Smooth muscle cell (in vitro differentiated cells): ENCODE data around the gene C18orf63. TPM values are rescaled to one million over a fixed set of nuclear protein-coding genes. Genes with fewer than 3 reads are reported as not detected.

ENCODE experiments used
- DNase-seq: peaks from one replicate; lab custom pipeline; 2025; ENCODE audit not compliant: unreplicated experiment; lab: John Stamatoyannopoulos, UW
- H2AFZ ChIP-seq: fragments of 200-600 bp; sonication (generic); 2 replicates; pipeline ENCODE4 v1.6.0; 2016; ENCODE audit warnings: antibody characterized with exemption, low read depth, mild to moderate bottlenecking
- H3F3A ChIP-seq: fragments of 200-600 bp; sonication (generic); 2 replicates; pipeline ENCODE4 v1.6.0; 2017; ENCODE audit warnings: antibody characterized with exemption, low read depth
- H3K27ac ChIP-seq: fragments of 200-600 bp; sonication (generic); 2 replicates; pipeline ENCODE4 v1.5.1; 2016; ENCODE audit warnings: low read depth, mild to moderate bottlenecking
- H3K27me3 ChIP-seq: fragments of 200-600 bp; sonication (generic); 2 replicates; pipeline ENCODE4 v1.6.1; 2016; ENCODE audit warnings: low read depth, mild to moderate bottlenecking
- H3K36me3 ChIP-seq: fragments of 200-600 bp; sonication (generic); 2 replicates; pipeline ENCODE4 v1.5.1; 2016; ENCODE audit warnings: low read depth
- H3K4me1 ChIP-seq: fragments of 200-600 bp; sonication (generic); 2 replicates; pipeline ENCODE4 v1.5.1; 2016; ENCODE audit warnings: low read depth
- H3K4me2 ChIP-seq: fragments of 200-600 bp; sonication (generic); 2 replicates; pipeline ENCODE4 v1.6.0; 2016; ENCODE audit warnings: mild to moderate bottlenecking
- H3K4me3 ChIP-seq: fragments of 200-600 bp; sonication (generic); 2 replicates; pipeline ENCODE4 v1.5.1; 2016; ENCODE audit warnings: mild to moderate bottlenecking
- H3K79me2 ChIP-seq: fragments of 200-600 bp; sonication (generic); 2 replicates; pipeline ENCODE4 v1.6.0; 2016; ENCODE audit warnings: low read depth, mild to moderate bottlenecking
- H3K9ac ChIP-seq: fragments of 200-600 bp; sonication (generic); 2 replicates; pipeline ENCODE4 v1.6.0; 2016; ENCODE audit warnings: low read depth
- H3K9me3 ChIP-seq: fragments of 200-600 bp; sonication (generic); replicated peaks from 2 replicates; pipeline ENCODE4 v1.5.1; 2016; ENCODE audit warnings: low read depth
- H4K20me1 ChIP-seq: fragments of 200-600 bp; sonication (generic); 2 replicates; pipeline ENCODE4 v1.6.0; 2016; ENCODE audit warnings: low read depth
- CTCF ChIP-seq: fragments of 200-600 bp; sonication (generic); IDR thresholded peaks from 2 replicates; pipeline ENCODE4 v1.5.1; 2017; ENCODE audit warnings: borderline replicate concordance, mild to moderate bottlenecking, antibody characterized with exemption; ENCODE audit not compliant: insufficient read depth, poor library complexity, severe bottlenecking
- WGBS: methylation state at CpG from one replicate; pipeline ENCODE4 v1.1.7; 2016; ENCODE audit warnings: low lambda C conversion rate; 5-methylcytosine and 5-hydroxymethylcytosine counted together
- polyA plus RNA-seq: library from polyadenylated mRNA; unstranded; fragments of >200 nt; fragmentation: Nextera tagmentation; extraction: Ambion mirVana; gene quantifications from 2 replicates; pipeline ENCODE4 v1.2.1, GENCODE V29; 2016
- total RNA-seq: library from RNA; depleted of rRNA; stranded (reverse); fragments of >200 nt; gene quantifications from 2 replicates; pipeline ENCODE4 v1.2.3, GENCODE V29; 2014

The C18orf63 gene
- total and polyA plus RNA-seq, 2 experiments from 2014 or later: not detected

- no peak overlapping the region for H3K9ac ChIP-seq
- H3K27ac ChIP-seq: no peak overlapping the region
- no peaks in the 10 kb centered on the region for H3K79me2 ChIP-seq
- DNase-seq: no peak
- no peaks in the 10 kb centered on the region for H4K20me1 ChIP-seq
- 65% methylated on average over 5 of the region's 5 CpGs for WGBS
- H2AFZ ChIP-seq: no peak overlapping the region
- no peaks in the 10 kb centered on the region for H3F3A ChIP-seq
- H3K4me3 ChIP-seq: no peak overlapping the region
- no peaks in the 10 kb centered on the region for H3K4me1 ChIP-seq
- H3K27me3 ChIP-seq: no peaks in the 10 kb centered on the region
- TF ChIP-seq CTCF: no peak
- no peaks in the 10 kb centered on the region for H3K36me3 ChIP-seq
- H3K9me3 ChIP-seq: no peaks in the 10 kb centered on the region
- no peak overlapping the region for H3K4me2 ChIP-seq
These were observed 21.7 kb downstream of the C18orf63 start for GRCh38 chr18:74337155-74337911.

DNA sequence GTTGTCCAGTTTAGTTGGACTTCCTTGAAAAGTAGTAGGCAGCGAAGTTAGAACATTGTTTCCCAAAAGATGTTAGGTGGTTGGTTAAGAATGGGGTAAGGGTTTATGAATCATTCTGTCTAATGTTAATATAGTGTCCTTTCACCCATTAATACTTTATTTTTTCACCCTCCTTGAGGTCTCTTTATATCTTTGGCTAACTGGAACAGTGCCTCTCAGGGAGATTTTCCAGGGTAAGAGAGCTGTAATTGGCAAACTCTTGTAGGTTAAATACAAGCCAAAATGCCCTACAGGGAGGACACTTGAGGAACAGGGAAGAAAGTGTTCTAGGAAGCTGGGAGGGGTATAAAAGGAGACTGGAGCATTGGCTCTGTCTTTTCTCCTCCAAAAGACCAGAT is 22.3 kb downstream of the C18orf63 start:
- no peaks in the 10 kb centered on the region for H3K27me3 ChIP-seq
- TF ChIP-seq CTCF: no peak
- H3K27ac ChIP-seq: no peak overlapping the region
- H4K20me1 ChIP-seq: no peaks in the 10 kb centered on the region
- H3K4me1 ChIP-seq: no peaks in the 10 kb centered on the region
- H3F3A ChIP-seq: no peaks in the 10 kb centered on the region
- no peaks in the 10 kb centered on the region for H3K36me3 ChIP-seq
- H2AFZ ChIP-seq: no peak overlapping the region
- WGBS: 97% methylated on average over 1 of the region's 1 CpG
- no peak overlapping the region for H3K9ac ChIP-seq
- DNase-seq: no peak
- H3K4me3 ChIP-seq: no peak overlapping the region
- no peaks in the 10 kb centered on the region for H3K79me2 ChIP-seq
- H3K9me3 ChIP-seq: no peaks in the 10 kb centered on the region
- H3K4me2 ChIP-seq: no peak overlapping the region

DNA sequence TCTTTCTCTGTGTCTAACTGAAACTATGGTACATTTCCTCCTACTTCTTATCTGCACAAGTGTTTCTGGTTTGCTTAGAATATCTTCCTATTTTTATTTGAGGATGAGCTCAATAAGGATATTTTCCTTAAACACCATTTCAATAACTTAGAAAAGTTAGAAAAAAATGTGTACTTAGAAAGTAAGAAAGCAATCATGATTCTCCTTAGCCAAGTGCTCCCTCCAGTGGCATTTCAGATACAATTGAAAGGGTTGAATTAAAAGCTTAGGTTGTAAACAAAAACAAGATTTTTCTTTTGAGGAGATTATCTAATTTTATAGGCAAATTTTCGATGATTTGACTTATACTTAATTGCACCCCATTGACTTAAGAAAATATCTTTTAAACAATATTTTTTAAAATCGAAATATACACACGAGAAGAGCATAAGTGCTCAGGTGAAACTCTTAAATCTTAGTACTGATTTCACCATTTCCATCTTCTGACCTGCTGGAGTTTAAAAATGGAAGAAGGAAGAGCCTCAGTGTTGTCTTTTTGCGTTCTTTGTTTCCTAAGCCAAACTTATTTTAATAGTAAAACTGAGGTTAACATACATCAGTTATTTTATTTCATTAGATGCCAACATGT is 26.9 kb downstream of the C18orf63 start:
- 10% methylated on average over 4 of the region's 4 CpGs for WGBS
- H3K9ac ChIP-seq: no peak overlapping the region

More for the DNA sequence above, 26.9 kb downstream of the C18orf63 start:
- peak; percentile 69 for TF ChIP-seq CTCF
- no peak for DNase-seq
- no peaks in the 10 kb centered on the region for H3K4me1 ChIP-seq
- no peaks in the 10 kb centered on the region for H3K79me2 ChIP-seq
- no peaks in the 10 kb centered on the region for H3K27me3 ChIP-seq
- H2AFZ ChIP-seq: peak overlapping the region; percentile 4
- H3F3A ChIP-seq: no peaks in the 10 kb centered on the region
- no peak overlapping the region for H3K27ac ChIP-seq
- H3K4me3 ChIP-seq: no peak overlapping the region
- no peaks in the 10 kb centered on the region for H3K9me3 ChIP-seq
- no peak overlapping the region for H3K4me2 ChIP-seq
- H3K36me3 ChIP-seq: no peaks in the 10 kb centered on the region
- no peaks in the 10 kb centered on the region for H4K20me1 ChIP-seq
